Uterus (tissue), 2 donors: ENCODE results near the gene TCEAL8.

Source experiments
- CTCF ChIP-seq, 4 experiments: fragments of 200-600 bp in 2 of 4; fragments of 450-650 bp in 2 of 4; sonication (generic) in 2 of 4; IDR thresholded peaks; one replicate each; pipeline ENCODE4 v1.5.1; 2016 to 2019; ENCODE audit warnings: antibody characterized with exemption in 4 of 4, mild to moderate bottlenecking in 2 of 4, moderate library complexity in 1 of 4
- POLR2A ChIP-seq, 2 donors: fragments of 450-650 bp; IDR thresholded peaks; one replicate each; pipeline ENCODE4 v1.6.1; 2016; ENCODE audit warnings: antibody characterized with exemption in 2 of 2, mild to moderate bottlenecking in 1 of 2, moderate library complexity in 1 of 2

GRCh38 chrX:103274284-103274683 is 19.3 kb upstream of the TCEAL8 start:
- TF ChIP-seq CTCF (IDR thresholded peaks at IDR 0.05) (no peak), POLR2A (IDR thresholded peaks at IDR 0.05) (no peak)
